SK-N-SH treated with all-trans-retinoic acid at 6 μM for 48 hours (cell line): Measurements from ENCODE around the gene CCNJL.

ENCODE experiments used
- PATZ1 ChIP-seq: fragments of 250-450 bp; sonication (Bioruptor Pico); IDR thresholded peaks from 2 replicates; pipeline ENCODE4 v1.8.0; 2020; ENCODE audit warnings: mild to moderate bottlenecking, moderate library complexity, borderline replicate concordance
- POU6F1 ChIP-seq: fragments of 250-450 bp; sonication (Bioruptor Pico); IDR thresholded peaks from 2 replicates; pipeline ENCODE4 v1.8.0; 2021; ENCODE audit warnings: low read depth, mild to moderate bottlenecking, moderate library complexity, borderline replicate concordance
- RARB ChIP-seq: fragments of 250-450 bp; sonication (Bioruptor Pico); IDR thresholded peaks from 2 replicates; pipeline ENCODE4 v1.8.0; 2021; ENCODE audit warnings: mild to moderate bottlenecking, moderate library complexity
- ZFP30 ChIP-seq: fragments of 450-650 bp; formaldehyde crosslinking; IDR thresholded peaks from 2 replicates; pipeline ENCODE4 v1.5.0; 2022; ENCODE audit warnings: mild to moderate bottlenecking, moderate library complexity
- ZNF70 ChIP-seq: fragments of 450-650 bp; formaldehyde crosslinking; IDR thresholded peaks from 2 replicates; pipeline ENCODE4 v1.5.0; 2020; ENCODE audit warnings: mild to moderate bottlenecking, moderate library complexity

- no peak for TF ChIP-seq RARB
- no peak for TF ChIP-seq ZNF70 (CRISPR knock-in tag)
- TF ChIP-seq PATZ1 (CRISPR knock-in tag) = no peak
- TF ChIP-seq ZFP30 = no peak
- no peak for TF ChIP-seq POU6F1
Observed at GRCh38 chr5:160263326-160263855, 49.0 kb downstream of the CCNJL start.
